ENCODE measurements around the gene TYMP.
"Not testable (repeated sequence)": the region's sequence is repeated elsewhere in the genome, so short reads cannot be mapped to it uniquely, and the experiment has no call there.

Gene TYMP

DNA sequence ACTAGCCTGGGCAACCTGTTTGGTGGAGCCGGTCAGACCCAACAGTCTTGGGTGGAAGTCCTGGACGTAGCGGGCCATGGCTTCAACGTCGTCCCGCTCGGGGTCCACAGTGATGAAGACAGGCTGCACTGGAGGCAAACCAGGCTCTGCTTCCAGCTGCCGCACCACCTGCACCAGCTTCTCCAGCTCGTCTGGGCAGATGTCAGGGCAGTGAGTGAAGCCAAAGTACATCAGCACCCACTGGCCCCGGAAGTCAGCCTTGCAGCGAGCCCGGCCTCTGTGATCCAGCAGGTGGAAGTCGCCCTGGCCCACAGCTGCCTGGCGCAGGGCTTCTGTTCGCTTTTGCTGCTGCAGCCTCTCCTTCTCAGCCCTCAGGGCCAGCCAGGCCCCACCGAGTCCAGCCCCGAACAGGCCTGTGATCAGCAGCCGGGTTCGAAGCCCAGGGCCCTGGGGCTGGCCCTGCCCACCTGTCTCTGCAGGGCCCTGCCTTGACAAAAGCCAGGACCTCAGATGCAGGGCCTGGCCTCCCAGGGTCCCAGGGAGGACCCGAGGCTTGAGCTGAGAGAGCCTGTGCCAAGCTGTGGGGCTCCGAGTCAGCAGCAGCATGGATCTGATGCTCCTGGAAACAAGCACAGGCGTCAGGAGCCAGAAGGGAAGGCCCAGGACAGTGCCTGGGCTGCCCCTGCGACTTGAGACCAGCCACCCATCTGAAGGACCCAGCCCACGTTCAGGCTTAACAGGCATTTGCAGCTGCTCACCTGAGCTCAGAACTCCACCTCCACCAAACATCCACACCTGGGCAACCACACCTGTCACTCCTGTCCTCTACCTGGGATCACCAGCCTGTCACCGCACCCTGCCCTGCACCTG lies 5.8 kb downstream of the TYMP start:
- DNase-seq, result no peak

DNA sequence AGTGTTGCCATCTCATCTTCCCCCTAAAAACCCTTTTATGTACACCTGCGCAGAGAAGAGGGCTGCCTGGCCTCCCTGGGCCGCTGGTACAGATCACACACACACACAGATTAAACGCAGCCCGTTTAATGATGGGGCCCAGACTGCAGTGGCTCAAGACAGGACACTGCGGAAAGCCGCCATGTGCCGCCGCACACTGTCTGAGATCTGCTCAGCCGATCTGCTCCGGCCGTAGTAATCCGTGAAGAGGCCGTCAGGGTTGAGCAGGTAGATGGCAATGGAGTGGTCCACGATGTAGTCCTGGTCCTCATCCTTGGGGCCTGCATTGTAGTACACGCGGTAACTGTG lies 6.4 kb downstream of the TYMP start:
- no peak for DNase-seq

DNA sequence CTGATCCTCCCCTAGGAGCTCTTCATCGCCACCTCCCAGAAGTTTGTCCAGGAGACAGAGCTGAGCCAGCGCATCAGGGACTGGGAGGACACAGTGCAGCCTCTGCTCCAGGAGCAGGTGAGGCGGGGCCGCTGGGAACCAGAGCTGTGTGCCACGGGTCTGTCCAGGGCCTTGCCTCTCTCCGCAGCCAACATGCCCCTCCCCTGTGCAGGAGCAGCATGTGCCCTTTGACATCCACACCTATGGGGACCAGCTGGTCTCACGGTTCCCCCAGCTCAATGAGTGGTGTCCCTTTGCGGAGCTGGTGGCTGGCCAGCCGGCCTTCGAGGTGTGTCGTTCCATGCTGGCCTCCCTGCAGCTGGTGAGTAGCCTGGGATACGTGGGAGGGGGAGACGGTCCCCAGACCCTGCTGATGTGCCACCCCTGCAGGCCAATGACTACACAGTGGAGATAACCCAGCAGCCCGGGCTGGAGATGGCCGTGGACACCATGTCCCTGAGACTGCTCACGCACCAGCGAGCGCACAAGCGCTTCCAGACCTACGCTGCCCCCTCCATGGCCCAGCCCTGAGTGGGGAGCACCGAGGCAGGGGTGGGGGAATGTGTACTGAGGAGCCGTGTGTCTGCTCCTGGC lies 6.9 kb downstream of the TYMP start:
- no peak for DNase-seq

DNA sequence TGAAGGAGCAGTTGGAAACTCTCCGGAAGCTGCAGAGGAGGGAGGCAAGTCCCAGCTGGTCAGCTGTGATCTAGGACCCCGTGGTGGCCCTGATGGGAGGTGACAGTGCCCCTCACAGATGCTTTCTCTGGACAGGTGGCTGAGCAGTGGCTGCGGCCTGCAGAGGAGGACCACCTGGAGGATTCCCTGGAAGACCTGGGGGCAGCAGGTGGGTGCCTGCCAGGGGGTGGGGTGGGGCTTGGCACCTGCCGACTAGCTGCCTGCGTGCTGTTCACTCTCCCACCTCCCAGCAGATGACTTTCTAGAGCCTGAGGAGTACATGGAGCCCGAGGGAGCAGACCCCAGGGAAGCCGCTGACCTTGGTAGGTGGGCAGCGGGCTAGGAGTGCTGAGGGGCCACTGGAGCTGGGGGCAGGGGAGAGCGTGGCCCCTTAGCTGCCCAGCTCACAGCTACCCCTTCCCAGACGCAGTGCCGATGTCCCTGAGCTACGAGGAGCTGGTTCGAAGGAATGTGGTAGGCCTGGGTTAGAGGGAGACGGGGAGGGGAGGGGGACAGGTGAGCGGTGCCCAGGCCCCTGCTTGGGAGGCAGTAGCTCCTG lies 7.5 kb downstream of the TYMP start:
- DNase-seq, result no peak

DNA sequence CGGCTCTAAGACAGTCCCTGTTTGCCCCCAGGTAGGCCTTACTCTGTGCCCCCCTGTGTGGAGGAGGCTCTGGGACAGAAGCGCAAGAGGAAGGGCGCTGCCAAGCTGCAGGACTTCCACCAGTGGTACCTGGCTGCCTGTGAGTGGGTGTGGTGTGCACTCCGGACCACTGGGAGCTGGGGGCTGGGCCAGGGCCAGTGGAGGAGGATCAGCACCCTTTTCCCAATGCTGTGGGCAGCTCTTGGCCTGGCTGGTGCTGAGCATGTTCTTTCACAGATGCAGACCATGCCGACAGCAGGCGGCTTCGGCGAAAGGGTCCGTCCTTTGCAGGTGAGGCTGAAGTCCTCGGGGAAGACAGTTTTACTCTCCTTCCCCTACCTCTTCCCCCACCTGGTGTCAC lies 8.1 kb downstream of the TYMP start:
- DNase-seq, result no peak

DNA sequence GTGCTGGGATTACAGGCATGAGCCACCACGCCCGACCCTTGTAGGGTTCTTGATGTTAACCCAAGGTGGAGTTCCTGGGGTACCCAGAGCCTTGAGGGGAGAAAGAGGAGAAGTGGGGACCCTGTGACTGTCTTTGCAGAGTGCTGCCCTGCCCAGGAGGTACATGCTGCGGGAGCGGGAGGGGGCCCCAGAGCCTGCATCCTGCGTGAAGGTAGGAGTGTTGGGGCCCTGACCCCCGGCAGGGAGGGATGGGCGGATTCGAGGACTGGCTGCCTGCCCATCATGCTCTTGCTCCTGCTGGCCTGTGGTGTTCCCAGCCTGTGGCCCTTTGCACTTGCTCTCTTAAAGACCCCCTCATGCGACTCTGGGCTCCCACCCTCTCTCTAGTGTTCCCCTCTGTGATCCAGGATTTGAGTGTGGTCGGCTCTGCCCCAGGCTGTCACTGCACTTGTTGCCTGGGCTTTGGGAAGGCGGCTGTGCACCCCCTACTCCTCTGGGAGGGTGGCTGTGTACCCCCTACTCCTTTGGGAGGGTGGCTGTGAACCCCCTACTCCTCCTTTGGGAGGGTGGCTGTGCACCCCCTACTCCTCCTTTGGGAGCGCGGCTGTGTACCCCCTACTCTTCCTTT lies 8.9 kb downstream of the TYMP start:
- DNase-seq, result no peak

DNA sequence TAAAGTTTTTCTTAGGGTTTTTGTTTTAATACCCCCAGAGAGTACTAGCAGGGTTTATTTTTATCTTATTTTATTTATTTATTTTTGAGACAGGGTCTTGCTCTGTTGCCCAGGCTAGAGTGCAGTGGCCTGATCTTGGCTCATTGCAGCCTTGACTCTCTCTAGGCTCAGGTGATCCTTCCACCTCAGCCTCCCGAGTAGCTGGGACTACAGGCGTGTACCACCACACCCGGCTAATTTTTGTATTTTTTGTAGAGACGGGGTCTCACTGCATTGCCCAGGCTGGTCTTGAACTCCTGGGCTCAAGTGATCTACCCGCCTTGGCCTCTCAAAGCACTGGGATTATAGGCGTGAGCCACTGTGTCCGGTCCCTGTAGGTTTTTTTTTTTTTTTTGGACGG lies 9.6 kb downstream of the TYMP start:
- not testable (repeated sequence) for DNase-seq

DNA sequence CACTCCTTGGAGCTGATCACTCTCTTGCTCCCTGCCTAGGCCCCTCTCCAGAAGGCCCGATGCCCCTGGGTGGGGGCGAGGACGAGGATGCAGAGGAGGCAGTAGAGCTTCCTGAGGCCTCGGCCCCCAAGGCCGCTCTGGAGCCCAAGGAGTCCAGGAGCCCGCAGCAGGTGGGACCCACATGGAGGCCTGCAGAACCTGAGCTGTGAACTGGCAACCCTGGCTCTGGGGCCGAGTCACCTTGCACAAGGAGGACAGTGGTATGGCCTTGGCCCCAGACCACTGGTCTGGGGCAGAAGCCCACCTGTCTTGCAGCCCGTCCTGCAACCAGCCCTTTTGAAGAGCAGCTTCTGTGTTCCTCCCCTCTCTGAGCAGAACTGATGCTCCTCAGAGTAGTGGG lies 10.7 kb downstream of the TYMP start:
- no peak for DNase-seq

DNA sequence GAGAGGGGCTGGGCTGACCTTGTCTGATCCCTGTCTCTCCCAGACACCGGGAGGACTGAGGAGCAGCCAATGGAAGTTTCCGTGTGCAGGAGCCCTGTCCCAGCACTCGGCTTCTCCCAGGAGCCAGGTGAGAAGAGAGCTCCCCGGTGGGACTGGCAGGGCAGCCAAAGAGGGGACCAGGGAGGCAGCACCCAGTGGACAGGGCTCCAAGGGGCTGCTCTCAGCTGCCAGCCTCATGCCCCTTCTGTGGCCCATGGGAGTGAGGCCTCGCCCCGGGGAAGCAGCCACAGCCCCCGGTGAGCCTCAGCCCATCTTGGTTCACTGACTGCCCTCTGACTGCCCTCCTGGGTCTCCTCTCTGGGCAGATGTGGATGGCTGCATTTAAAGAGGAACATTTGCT lies 11.2 kb downstream of the TYMP start:
- no peak for DNase-seq

DNA sequence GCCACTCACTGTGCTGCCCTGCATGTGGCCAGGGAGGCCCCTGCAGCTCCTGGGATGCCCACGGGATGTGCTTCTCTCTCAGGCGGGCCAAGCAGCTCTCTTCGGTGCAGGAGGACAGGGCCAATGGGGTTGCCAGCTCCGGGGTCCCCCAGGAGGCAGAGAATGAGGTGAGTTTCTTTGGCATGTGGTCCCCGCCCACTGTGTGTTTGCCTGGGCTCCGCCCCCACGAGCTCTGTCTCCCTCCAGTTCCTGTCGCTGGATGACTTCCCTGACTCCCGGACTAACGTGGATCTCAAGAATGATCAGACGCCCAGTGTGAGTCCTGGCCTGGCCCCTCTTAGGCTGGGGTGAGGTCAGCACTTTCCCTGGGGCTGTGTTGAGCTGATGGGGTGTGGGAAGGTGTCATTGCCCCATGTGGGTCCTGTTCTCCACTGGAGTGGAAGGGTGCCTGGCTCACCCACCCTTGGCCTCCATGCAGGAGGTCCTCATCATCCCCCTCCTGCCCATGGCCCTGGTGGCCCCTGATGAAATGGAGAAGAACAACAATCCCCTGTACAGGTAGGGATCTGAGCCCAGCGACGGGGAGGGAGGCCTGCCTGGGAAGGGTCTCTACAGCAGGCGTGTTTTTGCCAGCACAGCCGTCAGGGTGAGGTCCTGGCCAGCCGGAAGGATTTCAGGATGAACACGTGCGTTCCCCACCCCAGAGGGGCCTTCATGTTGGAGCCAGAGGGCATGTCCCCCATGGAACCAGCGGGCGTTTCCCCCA lies 12.1 kb downstream of the TYMP start:
- DNase-seq, result no peak

DNA sequence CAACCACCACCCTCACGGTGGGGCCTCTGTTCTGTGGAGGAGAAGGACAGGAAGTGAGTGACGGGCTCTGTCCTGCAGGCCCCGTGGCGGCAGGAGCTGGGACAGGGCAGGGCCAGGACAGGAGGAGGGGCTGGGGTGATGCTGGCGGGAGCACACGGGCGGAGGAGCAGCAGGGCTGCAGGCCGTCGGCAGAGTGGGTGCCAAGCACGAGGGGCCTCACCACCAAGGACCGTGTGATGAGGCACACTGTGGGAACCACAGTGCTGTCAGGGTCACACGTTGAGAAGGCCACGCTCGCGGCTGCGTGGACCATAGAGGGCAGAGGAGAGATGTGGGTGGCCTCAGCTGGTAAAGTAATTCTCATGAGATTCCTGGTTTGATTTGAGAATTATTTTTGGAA lies 12.9 kb downstream of the TYMP start:
- no peak for DNase-seq

DNA sequence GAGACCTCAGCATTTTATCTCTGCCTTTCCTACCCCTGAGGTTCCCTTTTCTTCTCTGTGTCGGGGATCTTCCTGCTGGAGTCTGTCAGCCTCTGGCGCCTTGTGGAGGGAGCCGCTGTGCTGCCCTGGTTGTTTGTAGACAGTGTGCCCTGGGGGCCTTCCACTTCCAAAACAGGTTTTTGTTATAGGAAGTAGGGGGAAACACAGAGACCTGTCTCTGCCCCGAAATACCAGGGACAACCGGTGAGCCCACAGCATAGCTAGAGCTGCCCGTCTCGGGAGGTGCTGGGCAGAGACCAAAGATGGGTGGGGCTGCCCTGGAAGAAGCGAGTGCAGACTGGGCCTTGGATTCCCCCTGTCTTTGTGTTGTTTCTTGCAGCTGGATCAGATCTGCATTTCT lies 13.7 kb downstream of the TYMP start:
- no peak for DNase-seq

DNA sequence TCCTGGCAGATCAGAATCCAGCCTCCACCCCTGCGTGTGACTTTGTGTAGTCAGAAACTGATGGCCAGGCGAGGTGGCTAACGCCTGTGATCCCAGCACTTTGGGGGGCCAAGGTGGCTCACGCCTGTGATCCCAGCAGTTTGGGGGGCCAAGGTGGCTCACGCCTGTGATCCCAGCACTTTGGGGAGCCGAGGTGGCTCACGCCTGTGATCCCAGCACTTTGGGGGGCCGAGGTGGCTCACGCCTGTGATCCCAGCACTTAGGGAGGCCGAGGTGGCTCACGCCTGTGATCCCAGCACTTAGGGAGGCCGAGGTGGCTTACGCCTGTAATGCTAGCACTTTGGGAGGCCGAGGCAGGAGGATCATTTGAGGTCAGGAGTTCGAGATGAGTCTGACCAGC lies 16.6 kb downstream of the TYMP start:
- DNase-seq, result no peak

DNA sequence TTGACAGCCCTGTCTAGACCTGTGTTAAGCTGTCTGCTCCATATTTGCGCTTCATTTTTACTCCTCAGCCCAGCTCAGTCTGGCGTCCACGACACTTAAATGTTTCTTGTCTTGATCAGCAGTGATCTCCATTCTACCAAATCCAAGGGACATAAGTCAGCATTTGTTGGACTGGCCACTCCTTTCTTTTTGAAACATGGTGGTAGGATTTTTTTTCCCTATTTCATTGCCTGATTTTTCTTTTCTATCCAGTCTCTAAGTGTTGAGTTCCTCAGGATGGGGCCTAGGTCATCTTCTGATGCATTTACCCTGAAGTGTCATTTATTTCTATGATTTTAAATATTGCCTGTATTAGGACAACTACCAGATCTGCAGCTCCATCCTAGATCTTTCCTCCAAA lies 20.9 kb downstream of the TYMP start:
- no peak for DNase-seq

DNA sequence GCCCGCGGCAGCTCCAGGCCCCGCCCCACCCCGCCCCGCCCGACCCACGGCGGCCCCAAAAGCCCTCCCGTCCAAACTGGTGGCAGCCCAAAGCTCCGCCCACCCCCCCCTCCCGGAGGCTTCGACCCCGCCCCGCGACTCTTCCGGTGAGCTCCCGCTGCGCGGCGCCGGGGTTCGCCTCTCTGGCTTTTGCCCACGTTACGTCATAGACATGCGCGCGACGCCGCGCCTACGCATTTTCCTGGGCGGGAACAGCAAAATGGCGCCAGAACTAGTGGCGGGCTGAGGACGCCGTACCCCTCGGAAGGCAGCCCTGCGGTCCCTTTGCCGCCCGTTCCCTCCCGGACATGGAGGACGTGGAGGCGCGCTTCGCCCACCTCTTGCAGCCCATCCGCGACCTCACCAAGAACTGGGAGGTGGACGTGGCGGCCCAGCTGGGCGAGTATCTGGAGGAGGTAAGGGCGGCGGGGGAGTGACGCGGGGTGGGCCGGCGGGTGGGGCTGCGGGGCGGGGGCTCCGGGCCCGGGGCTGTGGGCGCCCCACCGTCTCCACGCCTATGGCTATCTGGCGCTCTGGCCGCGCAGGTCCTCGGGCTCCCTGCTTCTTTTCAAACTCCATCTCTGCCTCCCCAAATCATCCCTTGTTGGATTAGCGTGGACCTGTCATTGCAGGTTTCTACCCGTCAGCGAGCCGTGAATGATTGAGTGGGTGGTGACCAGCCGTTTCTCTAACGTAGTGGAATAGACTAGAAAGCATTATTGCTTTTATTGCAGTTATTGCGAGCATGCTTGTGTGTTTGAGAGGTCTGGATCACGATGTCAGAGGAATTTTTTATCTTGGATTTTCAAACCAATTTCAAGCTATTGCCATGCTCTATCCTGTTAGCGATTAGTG lies 21.6 kb downstream of the TYMP start, which contains the start of gene NCAPH2:
NCAPH2 (plus strand) TSS at position 234 of the 894 bp plus-strand sequence; CDS start at position 348, 114 bp downstream.
- peak; percentile 93 for DNase-seq

DNA sequence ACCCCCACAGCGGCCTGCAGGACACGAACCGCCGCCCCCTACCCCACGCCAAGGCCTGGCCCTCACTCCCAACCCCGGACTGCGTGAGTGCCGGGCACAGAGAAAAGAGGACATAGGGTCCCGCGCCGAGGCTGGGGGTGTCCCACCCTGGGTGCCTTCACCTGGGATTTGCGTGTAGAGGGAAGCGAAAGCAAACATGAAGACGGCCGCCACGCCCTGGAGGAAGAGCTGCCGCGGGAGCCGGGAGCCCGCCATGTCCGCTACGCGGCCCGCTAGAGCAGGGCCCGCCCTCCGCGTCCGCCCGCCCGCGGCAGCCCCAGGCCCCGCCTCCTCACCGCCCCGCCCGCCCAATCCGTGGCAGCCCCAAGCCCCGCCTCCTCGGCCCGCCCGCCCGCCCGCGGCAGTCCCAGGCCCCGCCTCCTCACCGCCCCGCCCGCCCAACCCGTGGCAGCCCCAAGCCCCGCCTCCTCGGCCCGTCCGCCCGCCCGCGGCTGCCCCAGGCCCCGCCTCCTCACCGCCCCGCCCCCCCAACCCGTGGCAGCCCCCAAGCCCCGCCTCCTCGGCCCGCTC lies 22.3 kb downstream of the TYMP start, which contains the start of gene LMF2:
LMF2 (minus strand) TSS at position 282 of the 570 bp plus-strand sequence; CDS start at position 255, 27 bp downstream.
- DNase-seq, result no peak

DNA sequence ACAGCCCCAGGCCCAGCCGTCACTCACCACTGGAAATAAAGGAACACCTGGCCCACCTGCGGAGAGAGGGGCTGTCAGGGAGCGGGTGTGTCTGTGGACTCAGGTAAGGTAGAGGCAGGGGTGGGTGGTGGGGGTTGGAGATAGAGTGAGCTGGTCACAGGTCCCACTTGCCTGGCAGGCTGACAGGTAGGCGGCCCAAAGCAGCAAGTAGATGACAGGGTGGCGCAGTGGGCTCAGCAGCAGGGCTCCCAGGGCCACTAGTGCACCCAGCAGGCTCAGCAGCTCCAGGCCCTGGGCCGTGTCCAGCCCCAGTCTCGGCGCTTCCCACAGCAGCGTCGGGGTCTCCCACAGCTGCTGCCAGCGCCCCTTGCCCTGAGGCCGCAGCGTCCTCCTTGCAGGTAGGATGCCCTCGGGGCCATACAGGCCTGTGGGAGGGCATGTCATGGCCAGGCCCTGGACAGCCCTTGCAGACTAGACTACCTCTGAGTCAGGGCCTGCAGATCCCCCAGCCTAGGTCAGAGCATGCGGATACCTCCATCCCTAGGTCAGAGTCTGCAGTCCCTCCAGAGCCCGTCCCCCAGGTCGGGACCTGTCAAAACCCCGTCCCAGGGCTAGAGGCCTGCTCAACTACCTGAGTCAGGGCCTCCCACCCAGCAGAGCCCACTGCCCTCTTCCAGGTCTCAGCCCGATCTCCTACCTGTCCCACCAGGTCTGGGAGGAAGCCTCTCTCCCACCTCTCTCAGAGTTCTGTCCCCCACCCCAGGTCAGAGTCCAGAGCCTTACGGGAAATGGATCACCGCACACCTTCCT lies 23.0 kb downstream of the TYMP start:
- no peak for DNase-seq

DNA sequence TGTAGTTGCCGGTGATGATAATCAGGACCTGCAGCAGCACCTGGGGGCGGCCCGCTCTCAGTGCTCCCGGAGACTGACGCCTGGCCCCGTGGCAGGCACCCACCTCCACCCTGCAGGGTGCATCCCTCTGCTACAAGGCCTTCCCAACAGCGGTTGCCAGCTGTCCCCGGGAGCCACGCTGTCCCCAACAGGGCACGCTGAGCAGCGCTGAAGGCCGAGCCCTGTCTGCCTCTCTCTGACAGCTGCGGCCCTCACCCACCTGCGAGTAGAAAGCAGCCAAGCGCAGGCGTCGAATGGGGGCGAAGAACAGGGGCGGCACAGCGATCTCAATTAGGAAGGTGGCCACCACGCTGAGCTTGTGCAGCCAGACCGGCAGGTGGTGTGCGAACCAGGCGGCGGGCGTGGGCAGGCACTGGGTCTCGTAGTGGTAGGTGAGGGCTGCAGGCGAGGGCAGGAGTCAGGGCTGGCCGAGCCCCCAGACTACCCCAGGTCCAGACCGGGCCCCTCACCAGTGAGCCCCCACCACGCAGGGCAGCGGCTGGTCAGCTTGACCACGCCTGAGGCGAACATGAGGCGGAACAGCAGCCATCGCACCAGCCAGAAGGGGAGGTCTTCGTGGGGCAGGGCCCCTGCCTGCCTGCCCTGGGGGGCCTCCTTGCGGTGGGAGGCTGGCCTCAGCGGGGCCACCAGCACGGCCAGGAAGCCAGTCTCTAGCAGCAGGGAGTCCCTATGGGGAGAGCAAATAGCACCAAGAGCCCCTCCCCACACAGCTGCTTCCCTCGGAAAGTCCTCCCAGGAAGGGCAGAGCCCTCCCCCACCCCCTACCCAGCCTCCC lies 23.8 kb downstream of the TYMP start:
- no peak for DNase-seq

DNA sequence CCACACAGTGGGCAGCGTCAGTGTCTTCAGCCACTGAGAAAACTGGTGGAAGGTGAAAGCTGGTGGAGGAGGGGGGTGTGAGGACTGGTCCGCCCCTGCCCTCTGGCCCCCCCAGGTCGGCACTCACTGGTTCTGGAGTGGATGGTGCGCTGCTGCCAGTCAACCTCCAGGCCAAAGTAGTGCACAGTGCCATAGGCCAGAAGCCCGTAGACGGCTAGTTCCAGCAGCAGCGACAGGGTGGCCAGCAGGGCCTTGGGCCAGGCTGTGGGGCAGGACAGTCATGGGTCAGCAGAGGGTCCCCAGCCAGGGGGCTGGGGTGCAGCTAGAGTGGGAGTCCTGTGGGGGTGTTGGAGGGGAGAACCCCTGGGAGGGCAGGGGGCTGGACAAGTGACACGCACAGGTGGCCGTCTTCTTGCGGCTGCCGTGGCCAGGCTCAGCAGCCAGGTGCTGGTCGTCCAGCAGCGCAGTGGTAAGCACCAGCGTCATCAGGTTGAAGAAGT lies 24.5 kb downstream of the TYMP start:
- no peak for DNase-seq

Data from NCI-H1048 (cell line).